Left ventricle myocardium superior (tissue), 1 donor: Measurements from ENCODE around the gene ANKS1B. TPM values are rescaled to one million over a fixed set of nuclear protein-coding genes. Genes with fewer than 3 reads are reported as not detected.
"Not testable (repeated sequence)": the region's sequence is repeated elsewhere in the genome, so short reads cannot be mapped to it uniquely, and the experiment has no call there.

ENCODE experiments used
- ATAC-seq: fragments of 200-7000 bp; cut with Tn5 transposase; one replicate; pipeline ENCODE4 v1.9.1; 2020; ENCODE audit warnings: mild to moderate bottlenecking, moderate library complexity
- DNase-seq: peaks from one replicate; pipeline ENCODE4 v3.0.0-alpha.2; 2020
- intact Hi-C: fragments of 100-400 bp; cut with micrococcal nuclease; formaldehyde crosslinking; loops from one replicate; pipeline ENCODE4 v1.11.0; 2022
- total RNA-seq: library from RNA; stranded (reverse); fragmentation: NEBNext Ultra II Directional; extraction: Animal tissue kit (Norgen Biotek cat#: 25700); gene quantifications from one replicate; pipeline ENCODE4 v1.2.1, GENCODE V29; 2021
- donor health status: DM: no; HTN: yes; CAD: no; lungs with severe emphysema.

The ANKS1B gene
- total RNA-seq, 1 donor from 2014 or later = 2.5 TPM

GRCh38 chr12:99647453-99647852 lies 337.3 kb downstream of the ANKS1B start, which contains the start of gene GARIN6:
Gene GARIN6, plus strand, starts transcription at chr12:99647753. Its CDS starts 422 bp downstream, at chr12:99648175.
- intact Hi-C loops = no loop called here
- no peak for ATAC-seq
- no peak for DNase-seq

GRCh38 chr12:99644629-99645028 lies 340.1 kb downstream of the ANKS1B start:
- ATAC-seq (no peak), DNase-seq (no peak)
- intact Hi-C loops = no loop called here

- DNase-seq (no peak), ATAC-seq (no peak)
- intact Hi-C loops = no loop called here
Measured at GRCh38 chr12:99627459-99627858, 357.3 kb downstream of the ANKS1B start.

DNA sequence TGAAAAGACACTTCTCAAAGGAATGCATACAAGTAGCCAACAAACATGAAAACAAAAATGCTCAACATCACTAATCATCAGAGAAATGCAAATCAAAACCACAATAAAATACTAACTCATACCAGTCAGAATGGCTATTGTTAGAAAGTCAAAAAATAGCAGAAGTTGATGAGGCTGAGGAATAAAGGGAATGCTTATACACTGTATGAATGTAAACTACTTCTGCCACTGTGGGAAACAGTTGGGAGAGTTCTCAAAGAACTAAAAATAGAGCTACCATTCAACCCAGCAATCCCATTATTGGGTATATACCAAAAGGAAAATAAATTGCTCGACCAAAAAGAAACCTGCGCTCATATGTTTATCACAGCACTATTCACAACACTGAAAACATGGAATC lies 360.1 kb downstream of the ANKS1B start:
- DNase-seq, intact Hi-C loops: not testable (repeated sequence)

GRCh38 chr12:99620159-99620479 lies 364.6 kb downstream of the ANKS1B start:
- ATAC-seq = no peak
- intact Hi-C loops = no loop called here
- no peak for DNase-seq

More for the DNA sequence above, 360.1 kb downstream of the ANKS1B start:
- not testable (repeated sequence) for ATAC-seq

GRCh38 chr12:99619389-99620158 lies 365.2 kb downstream of the ANKS1B start:
- intact Hi-C loops = no loop called here
- ATAC-seq (no peak), DNase-seq (no peak)

DNA sequence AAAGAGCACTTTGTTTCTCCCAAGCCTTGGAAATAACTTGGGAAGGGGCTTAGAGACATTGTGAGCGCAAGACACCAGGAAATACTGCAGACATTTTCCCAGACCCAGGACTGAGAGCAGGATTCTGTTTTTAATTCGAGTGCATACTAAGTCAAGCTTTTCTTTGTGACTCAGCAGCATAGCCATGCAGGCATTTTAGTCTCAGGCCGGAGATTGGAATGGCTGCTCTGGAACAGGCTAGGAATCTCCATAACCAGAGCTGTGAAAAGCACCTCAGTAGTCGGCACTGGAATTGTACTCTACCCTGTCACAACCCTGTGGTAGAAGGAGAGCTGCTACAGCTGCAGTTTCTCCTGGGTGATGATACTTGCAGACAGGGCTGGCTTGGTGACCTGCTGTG lies 366.1 kb downstream of the ANKS1B start:
- ATAC-seq = no peak
- DNase-seq = no peak
- intact Hi-C loops = no loop called here

GRCh38 chr12:99611599-99611998 lies 373.1 kb downstream of the ANKS1B start:
- ATAC-seq = no peak
- intact Hi-C loops = no loop called here

DNA sequence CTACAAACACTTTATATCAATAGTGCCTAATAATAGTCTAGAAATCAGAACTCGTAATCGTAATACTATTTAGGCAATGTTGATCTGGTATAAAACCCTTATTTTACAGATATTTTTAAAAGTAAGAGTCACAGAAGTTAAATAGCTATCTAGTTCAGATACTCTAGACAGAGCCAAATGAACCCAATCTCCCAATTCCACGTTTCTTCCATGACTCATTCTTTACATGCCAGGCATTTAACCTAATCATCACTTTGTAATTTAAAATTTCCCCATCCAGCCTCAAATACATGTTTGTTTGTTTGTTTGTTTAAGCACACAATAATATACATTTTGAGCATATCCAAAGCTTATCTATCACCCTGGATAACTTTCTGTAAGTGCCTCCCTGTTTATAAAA lies 373.6 kb downstream of the ANKS1B start:
- DNase-seq (no peak), ATAC-seq (no peak)
- intact Hi-C loops = no loop called here

More at GRCh38 chr12:99611599-99611998, 373.1 kb downstream of the ANKS1B start:
- no peak for DNase-seq

DNA sequence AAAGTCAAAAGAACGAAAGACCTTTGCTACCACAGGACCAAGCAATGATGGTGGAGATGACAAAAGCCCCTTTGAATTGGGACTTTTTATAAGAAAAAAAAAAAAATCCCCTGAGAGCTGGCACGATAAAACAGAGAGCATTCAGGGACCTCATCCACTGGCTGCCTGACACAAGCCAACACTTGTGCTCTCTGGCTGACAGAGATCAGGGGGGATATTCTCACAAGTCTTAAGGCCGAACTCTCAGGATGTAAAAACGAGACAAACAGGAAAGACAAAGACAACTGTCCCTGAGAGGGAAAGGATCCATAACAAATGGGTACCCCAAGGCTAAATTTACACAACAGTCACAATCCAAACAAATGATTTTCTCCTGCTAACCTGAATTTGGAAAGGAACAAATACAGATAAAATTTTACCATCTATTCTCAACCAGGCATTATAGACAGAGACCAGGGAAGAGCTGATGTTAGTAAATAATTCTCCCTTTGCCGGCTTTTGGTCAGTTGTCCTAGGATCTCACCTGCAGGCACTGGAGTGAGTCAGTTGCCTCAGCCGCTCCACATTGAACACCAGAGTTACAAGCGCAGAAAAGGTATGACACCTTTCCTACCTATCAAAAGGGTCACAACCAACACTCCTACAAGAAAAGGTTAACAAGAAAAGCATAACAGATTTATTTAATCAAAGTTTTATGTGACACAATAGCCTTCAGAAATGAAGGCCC lies 375.1 kb downstream of the ANKS1B start:
- DNase-seq (no peak), ATAC-seq (no peak)
- intact Hi-C loops = no loop called here

DNA sequence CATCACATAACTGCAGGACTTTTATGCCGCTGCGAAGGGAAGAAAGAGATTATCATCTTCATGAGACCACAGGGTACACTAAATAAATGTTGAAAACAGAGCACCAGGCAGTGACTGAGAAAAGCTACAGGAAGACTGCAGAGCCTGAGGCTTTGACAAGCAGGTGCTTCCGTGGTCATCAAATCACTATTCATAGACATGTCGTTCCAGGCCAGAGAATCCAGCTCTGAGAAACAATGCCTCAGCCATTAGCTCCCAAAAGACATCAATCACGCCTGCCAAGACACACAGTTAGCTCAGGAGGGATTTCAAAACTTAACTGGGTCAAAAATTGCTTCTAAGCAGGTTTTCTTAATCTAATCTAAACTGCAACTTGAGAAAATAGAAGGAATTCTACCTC lies 384.3 kb downstream of the ANKS1B start:
- intact Hi-C loops = no loop called here
- ATAC-seq (no peak), DNase-seq (no peak)

DNA sequence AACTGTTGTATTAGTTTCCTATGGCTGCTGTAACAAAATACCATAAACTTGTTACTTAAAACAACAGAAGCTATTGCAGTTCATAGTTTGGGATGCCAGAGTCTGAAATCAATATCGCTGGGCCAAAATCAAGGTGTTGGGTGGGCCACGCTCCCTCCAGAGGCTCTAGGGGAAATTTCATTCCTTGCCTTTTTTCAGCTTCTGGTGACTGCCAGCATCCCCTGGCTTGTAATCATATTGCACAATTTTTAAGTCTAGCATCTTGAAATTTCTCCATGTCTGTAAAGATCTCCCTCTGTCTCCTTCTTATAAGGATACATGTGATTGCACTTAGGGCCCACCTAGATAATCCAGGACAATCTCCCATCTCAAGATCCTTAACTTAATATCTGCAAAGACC lies 386.0 kb downstream of the ANKS1B start:
- DNase-seq (no peak), ATAC-seq (no peak)
- intact Hi-C loops = no loop called here

GRCh38 chr12:99596762-99597161 lies 388.0 kb downstream of the ANKS1B start:
- intact Hi-C loops = no loop called here
- DNase-seq = no peak
- ATAC-seq = no peak

- DNase-seq, ATAC-seq, intact Hi-C loops: not testable (repeated sequence)
Measured at GRCh38 chr12:99577125-99577524, 407.6 kb downstream of the ANKS1B start.

GRCh38 chr12:99573980-99574379 lies 410.8 kb downstream of the ANKS1B start:
- intact Hi-C loops = no loop called here
- DNase-seq (no peak), ATAC-seq (no peak)

DNA sequence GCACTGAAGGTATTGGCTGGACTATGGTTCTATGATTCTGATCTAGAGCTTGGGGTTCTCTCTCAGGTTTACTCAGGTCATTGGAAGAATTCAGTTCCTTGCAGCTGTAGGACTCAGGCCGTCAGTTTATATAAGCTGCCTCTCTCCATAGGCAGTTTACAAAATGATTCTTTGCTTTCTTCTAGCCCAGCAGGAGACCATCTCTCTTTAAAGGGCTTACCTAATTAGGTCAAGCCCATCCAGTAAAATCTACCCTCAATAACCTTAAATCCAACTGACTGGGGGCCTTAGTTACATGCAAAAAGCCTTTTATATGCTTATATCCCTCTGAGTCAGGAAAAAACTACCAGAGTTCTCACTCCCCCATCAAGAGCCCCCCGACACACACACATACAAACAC lies 417.7 kb downstream of the ANKS1B start:
- intact Hi-C loops = no loop called here
- no peak for ATAC-seq
- DNase-seq = no peak

- ATAC-seq (no peak), DNase-seq (no peak)
- intact Hi-C loops = no loop called here
Measured at GRCh38 chr12:99558109-99558508, 426.6 kb downstream of the ANKS1B start.

DNA sequence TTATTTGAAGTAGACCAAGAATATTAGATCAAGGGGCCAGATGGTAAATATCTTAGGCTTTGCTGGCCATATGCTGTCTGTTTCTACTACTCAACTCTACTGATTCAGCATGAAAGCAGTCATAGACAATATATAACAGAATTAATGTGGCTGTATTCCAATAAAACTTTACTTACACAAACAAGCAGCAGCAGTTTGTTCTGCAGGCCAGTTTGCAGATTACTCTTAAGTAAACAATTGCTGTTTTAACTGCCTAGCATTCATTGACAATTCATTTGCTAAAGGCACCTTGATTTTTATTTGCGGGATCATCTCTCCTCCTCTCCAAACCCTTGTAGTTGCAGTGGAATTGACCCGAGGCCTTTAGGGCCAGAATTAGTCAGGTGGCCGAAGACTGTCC lies 431.3 kb downstream of the ANKS1B start:
- no peak for ATAC-seq
- DNase-seq = no peak
- intact Hi-C loops = no loop called here

- ATAC-seq = no peak
- intact Hi-C loops = no loop called here
- DNase-seq = no peak
Measured at GRCh38 chr12:99552022-99552421, 432.7 kb downstream of the ANKS1B start.

DNA sequence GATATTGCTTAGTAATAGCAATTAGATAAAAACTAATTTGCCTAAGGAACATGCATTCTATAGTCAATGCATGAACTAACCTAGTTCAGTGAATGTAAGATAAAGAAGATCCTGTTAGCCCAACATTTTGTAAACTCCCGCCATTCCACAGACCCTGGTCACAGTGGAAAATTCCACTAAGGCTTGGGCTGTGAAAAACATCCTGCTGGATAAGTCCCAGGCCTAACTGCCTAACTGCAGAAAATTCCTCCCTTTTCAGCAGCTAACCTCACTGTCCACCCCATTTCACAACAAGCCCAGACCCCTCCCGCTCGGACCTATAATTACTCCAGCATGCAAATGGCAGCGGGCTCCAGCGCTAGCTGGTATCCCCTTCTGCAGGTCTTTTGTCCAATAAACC lies 435.1 kb downstream of the ANKS1B start:
- no peak for ATAC-seq
- intact Hi-C loops = no loop called here
- DNase-seq = no peak

DNA sequence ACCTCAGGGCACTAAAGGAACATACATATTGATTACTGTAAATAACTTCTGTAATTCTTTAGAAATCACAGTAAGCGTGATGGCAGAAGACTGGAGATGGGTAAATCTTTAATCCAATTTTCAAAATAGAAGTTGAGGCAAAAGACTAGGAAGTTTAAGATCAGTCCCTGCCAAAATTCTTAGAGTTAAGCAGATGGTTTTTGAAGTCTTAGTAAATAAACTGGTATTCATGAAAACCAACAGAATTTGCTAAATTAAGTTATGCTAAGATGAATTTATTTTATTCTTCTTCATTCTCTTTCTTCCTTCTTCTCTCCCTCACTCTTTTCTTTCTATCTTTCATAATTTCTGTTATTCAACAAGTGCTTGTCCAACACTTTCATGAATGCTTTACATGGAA lies 435.5 kb downstream of the ANKS1B start:
- ATAC-seq (no peak), DNase-seq (no peak)
- intact Hi-C loops = no loop called here
